NCI-H1930 (cell line): ENCODE results near the gene CDH1.

Source experiments
- DNase-seq, 2 experiments: peaks; one replicate each; lab custom pipeline; 2025; lab: John Stamatoyannopoulos, UW

The CDH1 gene

DNA sequence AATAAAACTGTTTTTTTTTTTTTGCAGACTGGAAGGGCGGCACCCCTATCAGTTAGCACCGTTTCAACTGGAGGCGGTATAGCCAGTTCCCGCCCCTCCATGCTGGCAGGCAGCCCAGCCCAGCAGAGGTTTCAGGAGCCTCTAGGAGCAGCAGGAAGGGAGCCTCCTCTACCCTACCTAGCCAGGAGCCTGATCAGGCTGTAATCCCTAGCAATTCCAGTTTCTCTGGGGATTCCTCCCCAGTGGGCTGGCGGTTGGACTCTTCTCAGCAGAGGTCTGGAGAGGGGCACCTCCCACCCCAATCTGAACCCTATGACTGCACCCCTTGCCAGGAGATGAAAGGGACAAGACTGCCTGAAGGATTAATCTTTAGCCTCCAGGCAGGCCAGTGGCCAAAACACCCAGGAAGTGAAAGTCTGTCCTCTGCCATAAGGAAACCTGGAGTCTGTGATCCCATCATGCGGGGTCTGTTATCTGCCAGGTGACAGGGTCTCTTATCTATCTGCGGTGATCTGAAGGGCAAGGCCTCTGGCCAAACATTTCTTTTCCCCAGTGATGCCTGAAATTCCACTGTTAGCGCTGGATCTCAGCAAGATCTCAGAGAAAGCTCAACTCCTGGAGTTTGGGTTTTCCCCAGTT, 4.9 kb upstream of the CDH1 start:
- no peak for DNase-seq

DNA sequence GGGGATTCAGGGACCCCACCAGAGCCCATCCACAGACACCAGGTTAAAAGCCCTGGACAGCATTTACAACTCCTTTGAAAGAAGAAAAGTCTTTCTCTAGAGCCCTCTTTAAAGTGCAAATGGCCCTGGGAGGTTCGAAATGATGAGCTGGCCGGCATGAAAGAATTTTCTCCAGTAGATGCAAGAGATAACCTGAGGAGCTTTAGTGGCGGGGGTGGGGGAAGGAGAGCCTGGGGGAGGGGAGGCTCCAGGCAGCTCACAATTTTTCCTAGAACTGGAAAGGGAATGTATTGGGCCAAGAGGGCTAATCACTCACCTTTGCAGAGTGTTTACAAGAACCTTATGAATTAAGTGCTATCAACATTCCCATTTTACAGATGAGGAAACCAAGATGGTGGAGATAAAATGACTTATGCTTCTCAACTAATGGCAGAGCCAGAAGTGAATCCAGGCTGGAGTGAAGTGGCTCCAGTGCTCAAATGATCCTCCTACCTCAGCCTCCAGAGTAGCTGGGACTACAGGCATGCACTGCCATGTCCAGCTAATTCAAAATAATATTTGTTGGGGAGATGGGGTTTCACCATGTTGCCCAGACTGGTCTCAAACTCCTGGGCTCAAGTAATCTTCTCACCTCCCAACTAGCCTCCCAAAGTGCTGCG, 4.2 kb upstream of the CDH1 start:
- no peak for DNase-seq

DNA sequence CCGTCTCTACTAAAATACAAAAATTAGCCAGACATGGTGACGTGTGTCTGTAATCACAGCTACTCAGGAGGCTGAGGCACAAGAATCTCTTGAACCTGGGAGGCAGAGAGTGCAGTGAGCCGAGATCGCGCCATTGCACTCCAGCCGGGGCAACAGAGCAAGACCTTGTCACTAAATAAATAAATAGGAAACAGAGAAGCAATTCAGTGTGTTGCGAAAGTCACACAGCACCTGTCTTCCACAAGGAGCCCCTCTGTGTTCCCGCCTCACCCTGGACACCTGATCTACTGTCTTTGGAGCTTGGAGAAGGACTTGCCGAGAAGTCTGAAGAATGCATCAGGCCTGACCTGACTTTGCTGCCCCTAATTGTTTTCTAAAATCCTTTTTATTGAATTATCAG, 3.5 kb upstream of the CDH1 start:
- no peak for DNase-seq

DNA sequence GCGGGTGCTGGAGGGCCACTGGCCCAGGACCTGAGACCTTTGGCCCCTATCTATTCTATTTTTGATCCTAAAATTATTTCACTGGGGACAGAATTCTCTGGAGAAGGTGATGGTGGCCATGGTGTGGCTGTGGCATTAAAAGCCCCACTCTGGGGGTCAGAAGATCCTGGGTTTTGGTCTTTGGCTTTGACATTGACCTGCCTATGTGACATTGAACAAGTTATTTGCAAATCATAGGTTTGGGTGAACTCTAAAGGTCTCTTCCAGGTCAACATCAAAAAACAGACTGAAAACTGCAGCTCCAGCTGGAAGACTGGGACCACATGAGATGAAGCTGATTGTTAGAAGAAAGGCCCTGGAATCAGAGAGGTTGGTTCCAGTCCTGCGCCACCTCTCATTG, 2.3 kb upstream of the CDH1 start:
- DNase-seq = no peak

DNA sequence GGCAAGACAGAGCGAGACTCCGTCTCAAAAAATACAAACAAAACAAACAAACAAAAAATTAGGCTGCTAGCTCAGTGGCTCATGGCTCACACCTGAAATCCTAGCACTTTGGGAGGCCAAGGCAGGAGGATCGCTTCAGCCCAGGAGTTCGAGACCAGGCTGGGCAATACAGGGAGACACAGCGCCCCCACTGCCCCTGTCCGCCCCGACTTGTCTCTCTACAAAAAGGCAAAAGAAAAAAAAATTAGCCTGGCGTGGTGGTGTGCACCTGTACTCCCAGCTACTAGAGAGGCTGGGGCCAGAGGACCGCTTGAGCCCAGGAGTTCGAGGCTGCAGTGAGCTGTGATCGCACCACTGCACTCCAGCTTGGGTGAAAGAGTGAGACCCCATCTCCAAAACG, 531 bp upstream of the CDH1 start:
- no peak for DNase-seq

DNA sequence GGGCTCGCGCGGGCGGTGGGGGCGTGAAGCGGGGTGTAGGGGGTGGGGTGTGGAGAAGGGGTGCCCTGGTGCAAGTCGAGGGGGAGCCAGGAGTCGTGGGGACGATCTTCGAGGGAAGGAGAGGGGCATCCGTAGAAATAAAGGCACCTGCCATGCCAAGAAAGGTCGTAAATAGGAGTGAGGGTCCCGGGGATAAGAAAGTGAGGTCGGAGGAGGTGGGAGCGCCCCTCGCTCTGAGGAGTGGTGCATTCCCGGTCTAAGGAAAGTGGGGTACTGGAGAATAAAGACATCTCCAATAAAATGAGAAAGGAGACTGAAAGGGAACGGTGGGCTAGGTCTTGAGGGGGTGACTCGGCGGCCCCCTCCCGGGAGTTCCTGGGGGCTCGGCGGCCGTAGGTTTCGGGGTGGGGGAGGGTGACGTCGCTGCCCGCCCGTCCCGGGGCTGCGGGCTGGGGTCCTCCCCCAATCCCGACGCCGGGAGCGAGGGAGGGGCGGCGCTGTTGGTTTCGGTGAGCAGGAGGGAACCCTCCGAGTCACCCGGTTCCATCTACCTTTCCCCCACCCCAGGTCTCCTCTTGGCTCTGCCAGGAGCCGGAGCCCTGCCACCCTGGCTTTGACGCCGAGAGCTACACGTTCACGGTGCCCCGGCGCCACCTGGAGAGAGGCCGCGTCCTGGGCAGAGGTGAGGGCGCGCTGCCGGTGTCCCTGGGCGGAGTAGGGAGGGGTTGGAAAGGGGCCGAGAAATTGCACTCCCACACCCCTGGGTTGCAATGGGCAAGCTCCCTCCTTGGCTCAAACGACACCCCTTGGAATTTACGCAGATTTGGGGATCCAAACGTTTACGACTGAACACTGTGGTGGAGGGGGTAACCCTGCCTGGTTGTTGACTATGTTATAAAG, 888 bp downstream of the CDH1 start:
- no peak for DNase-seq

DNA sequence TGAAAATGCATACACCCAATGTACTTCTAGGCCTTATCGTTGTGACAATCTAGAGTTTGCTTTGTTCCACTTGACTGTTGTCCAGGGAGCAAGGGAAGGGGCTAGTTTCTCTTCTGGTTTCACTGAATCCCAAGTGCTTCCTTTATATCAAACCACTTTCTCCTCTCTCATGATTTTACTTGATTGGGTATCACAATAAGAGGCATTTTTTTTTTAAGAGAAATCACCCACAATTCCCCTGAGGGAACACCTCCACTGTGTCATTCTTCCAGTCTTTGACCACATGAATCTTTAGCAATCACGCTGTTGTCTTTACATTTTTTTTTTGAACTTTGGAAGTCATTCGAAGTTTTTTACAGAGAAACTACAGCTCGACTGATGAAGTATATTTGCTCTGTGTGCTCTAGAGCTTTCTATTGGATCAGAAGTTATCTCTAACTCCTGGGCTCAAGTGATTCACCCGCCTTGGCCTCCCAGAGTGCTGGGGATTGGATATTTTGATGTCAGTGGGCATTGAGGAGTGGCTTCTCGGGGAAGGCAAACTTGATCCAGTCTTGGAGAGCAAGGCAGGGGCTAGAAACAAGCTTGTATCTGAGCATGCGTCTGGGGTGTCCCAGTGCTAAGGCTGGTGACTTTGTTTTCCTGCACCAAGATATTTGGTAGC, 3.0 kb downstream of the CDH1 start:
- no peak for DNase-seq

DNA sequence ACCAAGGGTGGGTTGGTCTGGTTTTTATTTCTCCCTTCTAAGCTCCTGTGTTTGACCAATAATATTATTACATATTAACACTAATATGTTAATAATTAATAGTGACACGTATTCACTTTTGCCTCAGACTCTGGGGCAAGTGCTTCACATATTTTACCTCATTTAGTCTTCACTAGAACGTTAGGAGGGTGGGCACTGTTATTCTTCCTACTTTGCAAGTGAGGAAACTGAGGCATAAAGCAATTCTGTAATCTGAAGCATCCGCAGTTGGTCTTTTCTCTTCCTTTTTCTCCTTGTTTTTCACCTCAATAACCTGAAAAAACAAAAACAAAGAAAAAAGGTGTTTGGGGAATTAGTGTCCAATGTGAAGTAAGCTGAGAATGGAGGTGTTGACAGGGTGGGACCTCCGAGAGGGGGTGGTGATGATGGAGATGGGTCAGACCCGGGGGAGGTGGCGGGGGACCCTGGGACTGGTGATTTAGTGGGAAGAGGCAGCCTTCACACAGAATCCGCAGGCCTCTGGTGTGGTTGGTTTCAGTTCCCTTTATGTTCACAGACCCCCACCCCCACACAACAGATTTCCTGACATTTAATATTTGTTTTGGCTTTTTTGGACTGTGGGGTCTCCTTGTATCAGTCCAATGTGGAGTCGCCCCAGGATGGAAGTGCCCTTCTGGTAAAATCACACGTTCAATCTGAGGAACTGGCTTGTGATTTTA, 3.7 kb downstream of the CDH1 start:
- no peak for DNase-seq

DNA sequence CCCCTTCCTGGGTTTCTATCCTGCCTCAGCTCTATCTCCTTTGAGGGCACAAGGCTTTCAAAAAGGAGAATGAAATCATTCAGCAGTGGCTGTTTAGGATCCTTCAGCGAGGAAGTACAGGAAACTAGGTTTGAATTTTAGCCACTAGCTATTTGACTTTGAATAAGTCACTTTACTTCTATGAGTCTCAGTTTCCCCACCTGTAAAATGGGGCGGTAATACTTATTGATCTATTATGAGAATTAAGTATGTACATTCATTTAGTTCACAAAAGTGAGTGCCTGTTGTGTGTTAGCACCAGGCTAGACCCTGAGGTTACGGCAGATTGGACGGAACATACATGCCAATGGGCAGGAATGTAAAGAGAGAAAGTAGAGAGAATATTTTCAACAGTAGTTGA, 6.6 kb downstream of the CDH1 start:
- no peak for DNase-seq

DNA sequence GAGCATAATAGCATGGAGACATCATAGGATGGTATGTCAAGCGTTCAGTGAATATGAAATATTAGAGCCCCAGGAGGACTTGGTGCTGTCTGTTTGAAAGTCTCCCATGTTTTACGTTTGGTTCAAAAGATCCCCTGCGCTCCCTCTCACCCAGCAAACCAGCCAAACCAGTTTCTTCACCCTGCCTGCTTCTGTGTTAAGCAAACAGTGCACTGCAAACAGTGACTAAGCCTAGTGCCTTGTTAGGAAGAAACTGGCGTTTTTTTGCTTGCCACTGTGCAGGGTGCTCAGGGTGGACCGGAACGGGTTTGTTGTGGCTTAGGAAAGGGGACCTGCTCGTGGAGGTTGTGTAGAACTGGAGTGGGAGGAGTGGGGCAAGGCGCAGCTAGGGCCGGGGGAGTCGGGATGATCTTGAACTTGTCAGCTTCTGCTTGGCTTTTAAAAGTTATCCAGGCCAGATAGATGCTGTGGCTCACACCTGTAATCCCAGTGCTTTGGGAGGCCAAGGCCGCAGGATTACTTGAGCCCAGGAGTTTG, 7.7 kb downstream of the CDH1 start:
- DNase-seq = no peak

DNA sequence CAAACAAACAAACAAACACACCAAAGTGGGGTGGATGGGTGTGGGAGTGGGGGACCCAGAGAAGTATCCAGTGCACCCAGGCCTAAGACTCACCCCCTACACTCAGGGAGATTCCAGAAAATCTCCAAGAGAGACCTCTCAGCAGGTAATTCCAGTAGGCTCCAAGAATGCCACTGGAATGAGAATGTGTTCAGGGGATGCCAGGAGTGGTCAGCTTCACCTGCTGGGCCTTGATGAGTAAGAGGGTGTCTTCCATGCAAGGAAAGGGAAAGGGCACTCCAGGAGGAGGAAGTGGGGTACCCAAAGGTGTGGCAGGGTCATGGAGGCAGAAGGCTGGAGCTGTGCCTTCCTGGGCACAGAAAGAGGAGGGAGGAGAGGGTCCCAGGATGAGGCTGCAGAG, 9.9 kb downstream of the CDH1 start:
- no peak for DNase-seq

DNA sequence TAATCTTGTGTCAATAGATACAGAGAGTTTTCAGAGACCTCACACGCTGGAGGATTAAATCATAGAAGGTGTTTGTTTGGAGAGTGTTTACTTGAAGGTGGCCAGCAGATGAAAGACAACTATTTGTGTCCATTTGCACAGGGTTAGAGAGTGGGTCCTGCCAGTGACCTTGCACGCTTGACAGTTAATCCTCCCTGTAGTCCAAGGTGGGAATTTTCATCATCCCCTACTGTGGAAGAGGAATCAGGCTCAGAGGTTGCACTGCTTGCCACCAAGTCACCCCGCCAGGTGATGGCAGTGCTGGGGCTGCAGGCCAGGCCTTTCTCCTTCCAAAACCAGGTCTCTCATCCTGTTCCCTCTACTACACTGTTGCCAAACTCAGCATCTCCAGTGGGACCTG, 12.3 kb downstream of the CDH1 start:
- no peak for DNase-seq

DNA sequence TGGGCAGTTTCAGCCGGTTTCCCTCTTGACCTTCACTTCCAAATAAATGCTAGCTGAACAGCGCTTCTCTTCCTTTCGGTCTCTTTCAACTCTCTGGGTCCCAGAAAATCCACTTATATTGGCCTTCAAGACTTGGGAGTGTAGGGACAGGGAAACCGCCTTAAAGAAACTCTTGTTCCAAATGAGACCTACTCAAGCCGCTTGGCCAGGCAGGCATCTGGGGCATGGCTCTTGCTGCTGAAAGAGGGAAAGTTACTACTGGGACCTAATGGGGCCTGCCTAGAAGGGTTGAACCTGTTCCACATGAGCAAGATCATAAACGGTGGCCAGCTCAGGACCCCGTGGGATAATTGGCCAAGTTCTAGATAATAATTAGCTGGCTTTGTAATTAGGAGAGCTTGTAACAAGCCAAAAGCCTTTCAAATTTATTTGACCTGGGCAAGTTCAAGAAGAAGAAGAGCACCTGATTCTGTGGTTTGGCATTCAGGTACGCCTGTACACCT, 13.2 kb downstream of the CDH1 start:
- DNase-seq = no peak

DNA sequence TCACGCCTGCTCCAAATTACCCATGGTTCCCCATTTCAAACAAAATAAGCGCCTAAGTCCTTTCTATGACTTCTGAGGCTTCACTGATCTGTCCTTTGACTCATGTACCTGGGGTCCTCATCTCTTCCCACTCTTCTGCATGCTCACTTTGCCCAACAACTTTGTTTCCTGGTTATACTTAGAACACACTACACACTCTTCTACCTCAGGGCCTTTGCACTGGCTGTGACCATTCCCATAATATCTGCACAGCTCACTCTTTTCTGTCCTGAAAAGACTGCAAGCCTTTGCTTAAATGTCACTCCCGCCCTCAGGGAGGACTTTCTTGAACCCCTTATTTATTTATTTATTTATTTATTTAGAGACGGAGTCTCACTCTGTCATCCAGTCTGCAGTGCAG, 14.1 kb downstream of the CDH1 start:
- no peak for DNase-seq

DNA sequence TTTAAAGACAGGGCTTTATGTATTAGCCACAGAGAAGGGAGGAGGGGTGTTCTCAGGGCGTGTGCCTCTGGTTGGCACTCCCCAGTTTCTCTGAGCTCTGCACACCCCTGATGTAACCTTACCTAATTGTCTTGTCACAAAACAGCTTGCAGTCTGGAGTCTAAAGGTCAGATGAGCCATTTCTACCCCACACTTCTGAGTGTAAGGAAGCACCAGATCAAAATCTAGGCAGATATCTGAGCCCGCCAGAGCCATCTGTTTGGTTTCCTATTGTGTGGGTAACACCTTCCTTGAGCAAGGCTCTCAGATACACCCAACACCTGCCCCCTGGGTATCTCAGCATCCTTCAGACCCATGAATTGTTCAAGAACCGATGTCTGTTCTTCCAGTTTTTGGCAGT, 15.5 kb downstream of the CDH1 start:
- no peak for DNase-seq

DNA sequence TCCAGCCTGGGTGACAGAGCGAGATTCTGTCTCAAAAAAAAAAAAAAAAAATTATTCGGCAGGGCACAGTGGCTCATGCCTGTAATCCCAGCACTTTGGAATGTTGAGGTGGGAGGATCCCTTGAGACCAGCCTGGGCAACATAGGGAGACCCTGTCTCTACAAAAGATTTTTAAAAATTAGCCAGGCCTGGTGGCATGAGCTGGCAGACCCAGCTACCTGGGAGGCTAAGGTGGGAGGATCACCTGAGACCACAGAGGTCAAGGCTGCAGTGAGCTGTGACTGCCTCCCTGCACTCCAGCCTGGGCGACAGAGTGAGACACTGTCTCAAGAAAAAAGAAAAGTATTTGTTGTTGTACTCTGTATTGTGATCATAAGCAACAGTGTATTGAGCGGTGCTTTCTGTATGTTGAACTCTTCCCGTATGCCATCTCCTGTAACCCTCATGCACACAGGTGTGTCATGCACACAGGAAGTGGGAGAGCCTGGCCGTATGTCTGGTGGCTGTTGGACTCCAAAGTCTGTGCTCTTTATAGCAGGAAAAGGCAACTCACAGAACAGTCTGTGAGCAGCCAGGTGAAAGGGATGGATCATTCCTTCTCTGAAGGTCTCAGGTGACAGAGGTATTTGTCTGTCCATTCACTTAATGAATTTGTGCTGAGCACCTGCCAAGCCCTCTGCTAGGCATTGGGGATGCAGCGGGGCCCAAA, 17.1 kb downstream of the CDH1 start:
- no peak for DNase-seq

DNA sequence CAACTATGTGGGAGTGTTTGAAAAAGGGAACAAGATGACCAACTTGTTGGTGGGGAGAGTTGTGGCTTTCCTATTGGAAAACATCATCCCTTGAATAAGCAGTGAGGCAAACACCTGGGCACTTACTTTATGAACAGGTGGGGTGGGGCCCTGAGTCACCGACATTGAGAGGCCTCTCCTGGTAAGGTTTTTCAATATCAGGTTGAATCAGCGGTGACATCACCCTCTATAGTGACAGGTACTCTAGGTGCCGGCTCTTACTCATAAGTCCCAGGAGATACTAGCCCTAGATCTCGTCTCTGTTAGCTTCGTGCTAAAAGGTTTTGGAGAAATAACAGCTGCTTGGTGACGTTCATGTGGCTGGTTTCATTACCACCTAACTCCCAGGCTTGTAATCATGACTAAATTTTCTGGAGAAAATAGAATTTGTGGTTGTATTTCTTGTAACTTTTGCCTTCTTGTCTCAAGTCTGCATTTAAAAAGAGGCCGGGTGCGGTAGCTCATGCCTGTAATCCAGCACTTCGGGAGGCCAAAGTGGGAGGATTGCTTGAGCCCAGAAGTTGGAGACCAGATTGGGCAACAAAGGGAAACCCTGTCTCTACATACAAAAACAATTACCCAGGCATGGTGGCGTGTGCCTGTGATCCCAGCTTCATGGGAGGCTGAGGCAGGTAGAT, 19.3 kb downstream of the CDH1 start:
- DNase-seq = no peak

DNA sequence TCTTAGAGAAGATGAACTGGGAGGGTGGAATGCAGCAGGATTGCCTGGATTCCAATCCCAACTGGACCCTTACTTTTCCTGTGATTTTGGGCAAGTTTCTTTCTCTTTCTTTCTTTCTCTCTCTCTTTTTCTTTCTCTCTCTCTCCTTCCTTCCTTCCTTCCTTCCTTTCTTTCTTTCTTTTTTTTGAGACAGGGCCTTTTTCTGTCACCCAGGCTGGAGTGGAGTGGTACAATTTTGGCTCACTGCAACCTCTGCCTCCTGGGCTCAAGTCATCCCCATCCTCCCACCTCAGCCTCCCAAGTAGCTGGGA, 20.5 kb downstream of the CDH1 start:
- DNase-seq = no peak

DNA sequence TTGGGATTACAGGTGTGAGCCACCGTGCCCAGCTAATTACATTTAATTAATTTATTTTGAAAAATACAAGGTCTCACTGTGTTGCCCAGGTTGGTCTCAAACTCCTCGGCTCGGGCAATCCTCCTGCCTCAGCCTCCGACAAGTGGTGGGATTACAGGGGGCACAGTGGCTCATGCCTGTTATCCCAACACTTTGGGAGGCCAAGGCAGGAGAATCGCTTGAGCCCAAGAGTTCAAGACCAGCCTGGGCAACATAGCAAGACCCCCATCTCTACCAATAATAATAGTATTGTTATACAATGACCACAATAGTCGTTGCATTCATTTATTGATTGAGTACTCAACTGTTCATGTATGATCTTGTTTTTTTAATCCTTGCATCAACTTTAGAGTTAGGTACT, 22.0 kb downstream of the CDH1 start:
- no peak for DNase-seq

DNA sequence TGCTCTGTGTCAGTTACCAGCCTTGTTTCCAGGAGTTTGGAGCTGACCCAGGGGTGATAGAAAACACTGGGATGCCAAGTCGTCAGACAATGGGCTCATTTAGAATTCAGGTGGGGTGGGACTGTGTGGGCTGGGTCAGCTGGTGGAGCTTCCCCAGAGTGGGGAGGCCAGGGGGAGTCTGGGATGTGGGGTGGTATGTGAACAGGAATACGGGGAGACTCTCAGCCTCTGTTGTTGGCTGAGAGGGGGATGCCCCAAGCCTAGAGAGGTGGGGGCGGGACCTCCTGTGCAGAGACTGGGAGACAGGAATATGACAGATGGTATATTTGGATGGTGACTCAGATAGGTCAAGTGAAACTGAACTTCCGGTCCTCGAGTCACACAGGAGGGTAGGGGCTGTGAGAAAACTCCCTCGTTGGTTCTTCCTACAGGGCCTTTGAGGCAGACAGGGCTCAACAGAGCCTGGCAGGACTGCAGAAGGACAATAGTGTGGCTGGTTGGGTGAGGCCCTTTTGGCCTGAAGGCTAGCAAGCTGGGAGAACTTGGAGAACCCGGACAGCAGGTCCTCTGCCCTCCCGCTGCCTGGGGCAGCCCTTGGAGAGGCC, 23.7 kb downstream of the CDH1 start:
- no peak for DNase-seq
